Measurements from ENCODE around the gene CRTC1. TPM values are rescaled to one million over a fixed set of nuclear protein-coding genes. Genes with fewer than 3 reads are reported as not detected.

Gene CRTC1
- total and polyA plus RNA-seq, 2 of the 13 experiments (the other 11 are each of a cell fraction or from before 2014, with no cell fraction given): 2.0 to 2.7 TPM

DNA sequence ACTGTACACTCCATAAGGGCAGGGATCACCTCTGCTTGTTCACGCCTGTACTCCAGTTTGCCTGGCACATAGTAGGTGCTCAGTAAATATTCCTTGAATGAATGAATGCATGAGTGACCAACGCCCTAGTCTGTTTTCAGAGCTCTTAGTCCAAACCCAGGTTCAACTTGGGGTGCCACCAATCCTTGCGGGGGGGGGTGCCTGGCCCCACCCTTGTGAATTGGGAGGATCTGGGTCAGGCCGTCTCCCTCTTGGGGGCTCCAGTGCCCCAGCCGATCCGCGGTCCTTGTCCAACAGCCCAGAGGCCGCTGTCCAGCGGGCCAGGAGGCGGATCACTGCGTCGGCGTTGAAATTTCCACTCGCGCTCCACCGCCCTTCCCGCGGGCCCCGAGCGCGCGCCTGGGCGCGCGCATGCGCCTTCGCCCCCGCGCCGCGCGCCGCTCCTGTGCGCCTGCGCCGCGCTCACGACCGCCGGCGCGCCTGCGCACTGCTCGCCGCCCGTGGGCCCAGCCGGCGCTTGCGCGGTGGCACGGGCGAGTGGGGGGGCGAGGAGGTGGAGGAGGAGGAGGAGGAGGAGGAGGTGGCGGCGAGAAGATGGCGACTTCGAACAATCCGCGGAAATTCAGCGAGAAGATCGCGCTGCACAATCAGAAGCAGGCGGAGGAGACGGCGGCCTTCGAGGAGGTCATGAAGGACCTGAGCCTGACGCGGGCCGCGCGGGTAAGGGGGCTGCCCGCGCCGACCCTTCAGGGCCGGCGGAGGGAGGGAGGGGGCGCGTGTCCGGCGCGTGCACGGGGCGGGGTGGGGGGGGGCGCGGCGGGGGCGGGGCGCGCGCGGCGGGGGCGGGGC is at the start of gene CRTC1 (continued):
- TF ChIP-seq, protein P1, sequence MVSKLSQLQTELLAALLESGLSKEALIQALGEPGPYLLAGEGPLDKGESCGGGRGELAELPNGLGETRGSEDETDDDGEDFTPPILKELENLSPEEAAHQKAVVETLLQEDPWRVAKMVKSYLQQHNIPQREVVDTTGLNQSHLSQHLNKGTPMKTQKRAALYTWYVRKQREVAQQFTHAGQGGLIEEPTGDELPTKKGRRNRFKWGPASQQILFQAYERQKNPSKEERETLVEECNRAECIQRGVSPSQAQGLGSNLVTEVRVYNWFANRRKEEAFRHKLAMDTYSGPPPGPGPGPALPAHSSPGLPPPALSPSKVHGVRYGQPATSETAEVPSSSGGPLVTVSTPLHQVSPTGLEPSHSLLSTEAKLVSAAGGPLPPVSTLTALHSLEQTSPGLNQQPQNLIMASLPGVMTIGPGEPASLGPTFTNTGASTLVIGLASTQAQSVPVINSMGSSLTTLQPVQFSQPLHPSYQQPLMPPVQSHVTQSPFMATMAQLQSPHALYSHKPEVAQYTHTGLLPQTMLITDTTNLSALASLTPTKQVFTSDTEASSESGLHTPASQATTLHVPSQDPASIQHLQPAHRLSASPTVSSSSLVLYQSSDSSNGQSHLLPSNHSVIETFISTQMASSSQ (IDR thresholded peaks at IDR 0.05; ENCODE audit: low read depth): no peak
- TF ChIP-seq, protein P1 (CRISPR knock-in tag; IDR thresholded peaks at IDR 0.05; ENCODE audit: borderline replicate concordance): peak; percentile 73
- TF ChIP-seq GATAD2A (CRISPR knock-in tag; IDR thresholded peaks at IDR 0.05): 0 out of 2 replicates have a peak, but pooled peaks have one; percentile 40
- peak; percentile 41 for TF ChIP-seq KDM1A (CRISPR knock-in tag; IDR thresholded peaks at IDR 0.05)
- 0 out of 2 replicates have a peak, but pooled peaks have one; percentile 19 for TF ChIP-seq MED1 (CRISPR knock-in tag; IDR thresholded peaks at IDR 0.05)
- TF ChIP-seq ZNF292 (CRISPR knock-in tag; IDR thresholded peaks at IDR 0.05; ENCODE audit: borderline replicate concordance, low read depth): no peak
- TF ChIP-seq, protein P2, sequence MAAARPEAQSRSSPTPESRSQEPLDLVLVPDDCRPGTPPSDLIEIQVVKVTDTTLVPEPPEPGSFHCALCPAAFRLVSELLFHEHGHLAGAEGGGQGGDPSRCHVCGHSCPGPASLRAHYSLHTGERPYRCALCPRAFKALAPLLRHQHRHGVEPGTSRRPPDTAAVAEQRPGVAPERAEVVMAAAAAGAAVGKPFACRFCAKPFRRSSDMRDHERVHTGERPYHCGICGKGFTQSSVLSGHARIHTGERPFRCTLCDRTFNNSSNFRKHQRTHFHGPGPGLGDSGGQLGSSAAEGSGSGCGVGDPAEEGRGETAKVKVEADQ (CRISPR knock-in tag; IDR thresholded peaks at IDR 0.05; ENCODE audit: borderline replicate concordance): peak; percentile 60; the same call in 1 of the 2 replicates
- TF ChIP-seq, protein P3, sequence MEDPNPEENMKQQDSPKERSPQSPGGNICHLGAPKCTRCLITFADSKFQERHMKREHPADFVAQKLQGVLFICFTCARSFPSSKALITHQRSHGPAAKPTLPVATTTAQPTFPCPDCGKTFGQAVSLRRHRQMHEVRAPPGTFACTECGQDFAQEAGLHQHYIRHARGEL (CRISPR knock-in tag; IDR thresholded peaks at IDR 0.05): 0 out of 2 replicates have a peak, but pooled peaks have one; percentile 45
- peak; percentile 75; the same call in 1 of the 2 replicates for TF ChIP-seq ZNF225 (CRISPR knock-in tag; IDR thresholded peaks at IDR 0.05)
- peak; percentile 70; the same call in 1 of the 2 replicates for TF ChIP-seq RCOR2 (CRISPR knock-in tag; IDR thresholded peaks at IDR 0.05)
- TF ChIP-seq ZFX (CRISPR knock-in tag; IDR thresholded peaks at IDR 0.05; ENCODE audit: low read depth): peak; percentile 66
- no peak for TF ChIP-seq CHCHD3 (CRISPR knock-in tag; IDR thresholded peaks at IDR 0.05)
- peak; percentile 81 for TF ChIP-seq PHF8 (CRISPR knock-in tag; IDR thresholded peaks at IDR 0.05)
- TF ChIP-seq NR2C2 (CRISPR knock-in tag; IDR thresholded peaks at IDR 0.05; ENCODE audit: borderline replicate concordance): 0 out of 2 replicates have a peak, but pooled peaks have one; percentile 23
- no peak for TF ChIP-seq BORCS8-MEF2B (CRISPR knock-in tag; IDR thresholded peaks at IDR 0.05)
- TF ChIP-seq, protein P4, sequence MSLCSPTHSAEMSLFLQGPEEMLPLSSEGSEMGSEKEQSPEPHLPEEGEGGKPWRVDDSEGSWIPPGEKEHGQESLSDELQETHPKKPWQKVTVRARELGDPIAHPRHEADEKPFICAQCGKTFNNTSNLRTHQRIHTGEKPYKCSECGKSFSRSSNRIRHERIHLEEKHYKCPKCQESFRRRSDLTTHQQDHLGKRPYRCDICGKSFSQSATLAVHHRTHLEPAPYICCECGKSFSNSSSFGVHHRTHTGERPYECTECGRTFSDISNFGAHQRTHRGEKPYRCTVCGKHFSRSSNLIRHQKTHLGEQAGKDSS (CRISPR knock-in tag; IDR thresholded peaks at IDR 0.05; ENCODE audit: borderline replicate concordance, low read depth): peak; percentile 57; the same call in 1 of the 2 replicates
- peak; percentile 62; the same call in 1 of the 2 replicates for TF ChIP-seq SAP130 (CRISPR knock-in tag; IDR thresholded peaks at IDR 0.05; ENCODE audit: low read depth)
- TF ChIP-seq TSC22D2 (CRISPR knock-in tag; IDR thresholded peaks at IDR 0.05; ENCODE audit: borderline replicate concordance): no peak
- no peak for TF ChIP-seq ZSCAN20 (CRISPR knock-in tag; IDR thresholded peaks at IDR 0.05; ENCODE audit: borderline replicate concordance)
- TF ChIP-seq GABPB1 (CRISPR knock-in tag; IDR thresholded peaks at IDR 0.05): peak; percentile 24; the same call in 1 of the 2 replicates
- peak; percentile 36 for TF ChIP-seq FOXA3 (CRISPR knock-in tag; IDR thresholded peaks at IDR 0.05)
- TF ChIP-seq ZNF124 (CRISPR knock-in tag; IDR thresholded peaks at IDR 0.05): no peak
- peak; percentile 81 for TF ChIP-seq POLR2AphosphoS5 (IDR thresholded peaks at IDR 0.05; ENCODE audit: low read depth, low read length)
- no peak for TF ChIP-seq MEF2D (CRISPR knock-in tag; IDR thresholded peaks at IDR 0.05)
- peak; percentile 48; the same call in 1 of the 2 replicates for TF ChIP-seq ZNF274 (CRISPR knock-in tag; IDR thresholded peaks at IDR 0.05)

Measured in HepG2 (cell line).